ENCODE measurements around the gene PRCC. TPM values are rescaled to one million over a fixed set of nuclear protein-coding genes. Genes with fewer than 3 reads are reported as not detected.

Gene PRCC
- total and polyA plus RNA-seq, 2 of the 13 experiments (the other 11 are each of a cell fraction or from before 2014, with no cell fraction given): 24.2 to 40.5 TPM

GRCh38 chr1:156772222-156772621, 4.9 kb downstream of the PRCC start:
- Histone ChIP-seq H4K20me1 (ENCODE audit: insufficient read depth, low read length) (peaks cover 5% of the 10 kb centered on the region; the same call in 1 of the 2 replicates), H2AFZ (ENCODE audit: low read length) (no peak overlapping the region), H3K4me1 (ENCODE audit: insufficient read depth, low read length) (peaks cover 50% of the 10 kb centered on the region), H3K27me3 (ENCODE audit: control insufficient read depth in 1 of 2, insufficient read depth in 2 of 2, low read length in 2 of 2) (no peaks in the 10 kb centered on the region; a peak in 1 of 5 replicates), H3K4me3 (replicated peaks in 1 of 3; ENCODE audit: insufficient read depth in 1 of 3, low read depth in 2 of 3, low read length in 3 of 3) (no peak overlapping the region), H3K36me3 (replicated peaks in 1 of 2; ENCODE audit: control insufficient read depth in 1 of 2, insufficient read depth in 2 of 2, low read length in 2 of 2) (peaks cover 7 to 33% of the 10 kb centered on the region in 2 experiments; a peak in 4 of 5 replicates), H3K79me2 (ENCODE audit: insufficient read depth, low read length) (peaks cover 84% of the 10 kb centered on the region), H3K4me2 (ENCODE audit: low read depth, low read length) (no peak overlapping the region; the same call in 1 of the 2 replicates), H3K27ac (ENCODE audit: extremely low read length, insufficient read depth, low read length) (no peak overlapping the region), H3K9ac (ENCODE audit: insufficient read depth, low read depth, low read length) (no peak overlapping the region), H3K9me3 (ENCODE audit: low read length) (no peaks in the 10 kb centered on the region)
- FAIRE-seq (no peak), ATAC-seq (no peak), DNase-seq (ENCODE audit: low spot score) (no peak)
- intact Hi-C loops (cut with micrococcal nuclease; ENCODE audit: unreplicated experiment): no loop called here
- BruUV-seq (replicated peaks): no TSS peak
- in situ Hi-C loops (cut with HindIII; ENCODE audit: extremely low pct_ligation_motif_present, low pct_unique_long_range_greater_than_20kb): no loop called here
- ChIA-PET POLR2A (interaction anchor here (2.9 kb wide), 1 partner anchor 32 kb away, joined by 12 read pairs; the partner anchor contains the start of gene MRPL24), CTCF (ENCODE audit: low intra/inter-chr PET ratio, low total read pairs) (no interaction called here)
- WGBS (ENCODE audit: low lambda C conversion rate): 92% methylated on average over 3 of the region's 3 CpGs
- TF ChIP-seq RFX5 (IDR thresholded peaks at IDR 0.05; ENCODE audit: low read depth, low read length) (no peak), CHCHD3 (CRISPR knock-in tag; IDR thresholded peaks at IDR 0.05) (no peak), POLR2AphosphoS5 (IDR thresholded peaks at IDR 0.05; ENCODE audit: low read depth, low read length) (no peak), ZNF383 (CRISPR knock-in tag; IDR thresholded peaks at IDR 0.05; ENCODE audit: borderline replicate concordance) (no peak), ZNF660 (CRISPR knock-in tag; IDR thresholded peaks at IDR 0.05; ENCODE audit: borderline replicate concordance, low read depth) (no peak), MNT (IDR thresholded peaks at IDR 0.05) (no peak), LRRFIP1 (CRISPR knock-in tag; conservative IDR thresholded peaks at IDR 0.05) (no peak), YY1 (IDR thresholded peaks at IDR 0.05; ENCODE audit: insufficient read depth, insufficient replicate concordance, low read depth, low read length) (no peak), HNRNPL (IDR thresholded peaks at IDR 0.05; ENCODE audit: low read depth, low read length) (no peak), FIP1L1 (IDR thresholded peaks at IDR 0.05; ENCODE audit: borderline replicate concordance, insufficient read depth, low read depth, low read length) (no peak), ZNF576 (CRISPR knock-in tag; IDR thresholded peaks at IDR 0.05) (no peak), RBM39 (IDR thresholded peaks at IDR 0.05; ENCODE audit: low read depth, low read length, poor library complexity, severe bottlenecking) (no peak)
- TF ChIP-seq, protein P1, sequence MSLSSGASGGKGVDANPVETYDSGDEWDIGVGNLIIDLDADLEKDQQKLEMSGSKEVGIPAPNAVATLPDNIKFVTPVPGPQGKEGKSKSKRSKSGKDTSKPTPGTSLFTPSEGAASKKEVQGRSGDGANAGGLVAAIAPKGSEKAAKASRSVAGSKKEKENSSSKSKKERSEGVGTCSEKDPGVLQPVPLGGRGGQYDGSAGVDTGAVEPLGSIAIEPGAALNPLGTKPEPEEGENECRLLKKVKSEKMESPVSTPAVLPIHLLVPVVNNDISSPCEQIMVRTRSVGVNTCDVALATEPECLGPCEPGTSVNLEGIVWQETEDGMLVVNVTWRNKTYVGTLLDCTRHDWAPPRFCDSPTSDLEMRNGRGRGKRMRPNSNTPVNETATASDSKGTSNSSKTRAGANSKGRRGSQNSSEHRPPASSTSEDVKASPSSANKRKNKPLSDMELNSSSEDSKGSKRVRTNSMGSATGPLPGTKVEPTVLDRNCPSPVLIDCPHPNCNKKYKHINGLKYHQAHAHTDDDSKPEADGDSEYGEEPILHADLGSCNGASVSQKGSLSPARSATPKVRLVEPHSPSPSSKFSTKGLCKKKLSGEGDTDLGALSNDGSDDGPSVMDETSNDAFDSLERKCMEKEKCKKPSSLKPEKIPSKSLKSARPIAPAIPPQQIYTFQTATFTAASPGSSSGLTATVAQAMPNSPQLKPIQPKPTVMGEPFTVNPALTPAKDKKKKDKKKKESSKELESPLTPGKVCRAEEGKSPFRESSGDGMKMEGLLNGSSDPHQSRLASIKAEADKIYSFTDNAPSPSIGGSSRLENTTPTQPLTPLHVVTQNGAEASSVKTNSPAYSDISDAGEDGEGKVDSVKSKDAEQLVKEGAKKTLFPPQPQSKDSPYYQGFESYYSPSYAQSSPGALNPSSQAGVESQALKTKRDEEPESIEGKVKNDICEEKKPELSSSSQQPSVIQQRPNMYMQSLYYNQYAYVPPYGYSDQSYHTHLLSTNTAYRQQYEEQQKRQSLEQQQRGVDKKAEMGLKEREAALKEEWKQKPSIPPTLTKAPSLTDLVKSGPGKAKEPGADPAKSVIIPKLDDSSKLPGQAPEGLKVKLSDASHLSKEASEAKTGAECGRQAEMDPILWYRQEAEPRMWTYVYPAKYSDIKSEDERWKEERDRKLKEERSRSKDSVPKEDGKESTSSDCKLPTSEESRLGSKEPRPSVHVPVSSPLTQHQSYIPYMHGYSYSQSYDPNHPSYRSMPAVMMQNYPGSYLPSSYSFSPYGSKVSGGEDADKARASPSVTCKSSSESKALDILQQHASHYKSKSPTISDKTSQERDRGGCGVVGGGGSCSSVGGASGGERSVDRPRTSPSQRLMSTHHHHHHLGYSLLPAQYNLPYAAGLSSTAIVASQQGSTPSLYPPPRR (CRISPR knock-in tag; IDR thresholded peaks at IDR 0.05; ENCODE audit: borderline replicate concordance): no peak
